Measurements from ENCODE around the gene HAGHL. TPM values are rescaled to one million over a fixed set of nuclear protein-coding genes. Genes with fewer than 3 reads are reported as not detected.

Gene HAGHL
- total and polyA plus RNA-seq, 4 donors: 4.1 to 26.7 (median 13.1) TPM

- Histone ChIP-seq H3K27me3 (ENCODE audit: control insufficient read depth in 3 of 3, insufficient read depth in 3 of 3, low read length in 2 of 3) (peaks cover 0 to 9% (median 0%) of the 10 kb centered on the region in 3 donors), H3K27ac (ENCODE audit: low read depth in 1 of 2, low read length in 1 of 2) (no peak overlapping the region), H3K36me3 (ENCODE audit: control insufficient read depth in 4 of 4, insufficient read depth in 4 of 4, low read length in 4 of 4) (no peaks in the 10 kb centered on the region), H3K4me3 (no peak overlapping the region), H3K9me3 (ENCODE audit: control insufficient read depth in 4 of 4, insufficient read depth in 3 of 4, low read length in 3 of 4) (no peaks in the 10 kb centered on the region), H3K4me1 (ENCODE audit: control insufficient read depth in 5 of 5, insufficient read depth in 5 of 5, low read length in 5 of 5) (peaks cover 0 to 30% (median 13%) of the 10 kb centered on the region in 5 donors), H3K9ac (ENCODE audit: insufficient read depth in 1 of 2, low read length in 2 of 2) (no peak overlapping the region)
- 89 to 91% methylated on average over 29 of the region's 29 CpGs for WGBS, 2 donors
- DNase-seq: no peak
- no peak for TF ChIP-seq CTCF (IDR thresholded peaks at IDR 0.05; ENCODE audit: control extremely low read depth, extremely low read depth)
- ATAC-seq (ENCODE audit: insufficient read depth, low FRiP score): no peak
These were observed 10.1 kb upstream of the HAGHL start for GRCh38 chr16:716768-717325.

GRCh38 chr16:717450-718245 is 9.3 kb upstream of the HAGHL start:
- peaks cover 0 to 9% (median 0%) of the 10 kb centered on the region in 3 donors for H3K27me3 ChIP-seq (ENCODE audit: control insufficient read depth in 3 of 3, insufficient read depth in 3 of 3, low read length in 2 of 3)
- no peak overlapping the region for H3K27ac ChIP-seq (ENCODE audit: low read depth in 1 of 2, low read length in 1 of 2)
- H3K4me1 ChIP-seq (ENCODE audit: control insufficient read depth in 5 of 5, insufficient read depth in 5 of 5, low read length in 5 of 5): peaks cover 0 to 30% (median 13%) of the 10 kb centered on the region in 5 donors
- H3K9ac ChIP-seq (ENCODE audit: insufficient read depth in 1 of 2, low read length in 2 of 2): no peak overlapping the region
- ATAC-seq (ENCODE audit: insufficient read depth, low FRiP score) (no peak), DNase-seq (no peak)
- H3K36me3 ChIP-seq (ENCODE audit: control insufficient read depth in 4 of 4, insufficient read depth in 4 of 4, low read length in 4 of 4): no peaks in the 10 kb centered on the region
- H3K9me3 ChIP-seq (ENCODE audit: control insufficient read depth in 4 of 4, insufficient read depth in 3 of 4, low read length in 3 of 4): no peaks in the 10 kb centered on the region
- no peak overlapping the region for H3K4me3 ChIP-seq
- WGBS, 2 donors: 77 to 84% methylated on average over 32 of the region's 32 CpGs
- TF ChIP-seq CTCF (IDR thresholded peaks at IDR 0.05; ENCODE audit: control extremely low read depth, extremely low read depth): no peak

GRCh38 chr16:718389-718788 is 8.5 kb upstream of the HAGHL start:
- Histone ChIP-seq H3K4me3 (no peak overlapping the region), H3K9ac (ENCODE audit: insufficient read depth in 1 of 2, low read length in 2 of 2) (no peak overlapping the region), H3K27ac (ENCODE audit: low read depth in 1 of 2, low read length in 1 of 2) (no peak overlapping the region), H3K4me1 (ENCODE audit: control insufficient read depth in 5 of 5, insufficient read depth in 5 of 5, low read length in 5 of 5) (peaks cover 0 to 30% (median 13%) of the 10 kb centered on the region in 5 donors), H3K27me3 (ENCODE audit: control insufficient read depth in 3 of 3, insufficient read depth in 3 of 3, low read length in 2 of 3) (peaks cover 0 to 9% (median 0%) of the 10 kb centered on the region in 3 donors), H3K9me3 (ENCODE audit: control insufficient read depth in 4 of 4, insufficient read depth in 3 of 4, low read length in 3 of 4) (no peaks in the 10 kb centered on the region), H3K36me3 (ENCODE audit: control insufficient read depth in 4 of 4, insufficient read depth in 4 of 4, low read length in 4 of 4) (no peaks in the 10 kb centered on the region)
- DNase-seq (no peak), ATAC-seq (ENCODE audit: insufficient read depth, low FRiP score) (no peak)
- WGBS, 2 donors: 89 to 93% methylated on average over 9 of the region's 9 CpGs
- TF ChIP-seq CTCF (IDR thresholded peaks at IDR 0.05; ENCODE audit: control extremely low read depth, extremely low read depth): no peak

Data from lung (tissue), 12 donors.